Mesodermal cell (in vitro differentiated cells): ENCODE results near the gene RSF1.

Experiments
- H3K27ac ChIP-seq: 2 replicates; pipeline ENCODE4 v1.7.0; 2013; ENCODE audit warnings: mild to moderate bottlenecking, low read depth, low read length, moderate library complexity; ENCODE audit not compliant: severe bottlenecking
- H3K36me3 ChIP-seq: 2 replicates; pipeline ENCODE4 v1.7.1; 2013; ENCODE audit warnings: mild to moderate bottlenecking, low read length, moderate library complexity; ENCODE audit not compliant: control insufficient read depth, insufficient read depth
- H3K4me1 ChIP-seq: one replicate; pipeline ENCODE4 v1.7.1; 2013; ENCODE audit warnings: mild to moderate bottlenecking, low read length; ENCODE audit not compliant: insufficient read depth, control insufficient read depth, poor library complexity, severe bottlenecking
- H3K4me3 ChIP-seq: 2 replicates; pipeline ENCODE4 v1.7.0; 2013; ENCODE audit warnings: low read length, control low read depth, mild to moderate bottlenecking; ENCODE audit not compliant: insufficient read depth, poor library complexity, severe bottlenecking; ENCODE audit errors: extremely low read depth
- H3K9me3 ChIP-seq: 2 replicates; pipeline ENCODE4 v1.7.1; 2013; ENCODE audit warnings: mild to moderate bottlenecking, low read length, moderate library complexity; ENCODE audit not compliant: control insufficient read depth
- WGBS, 2 experiments: methylation state at CpG; one replicate each; pipeline ENCODE4 v1.1.5; 2013; ENCODE audit warnings: missing lambda C conversion rate in 2 of 2; ENCODE audit not compliant: insufficient coverage in 2 of 2; 5-methylcytosine and 5-hydroxymethylcytosine counted together

The RSF1 gene

DNA sequence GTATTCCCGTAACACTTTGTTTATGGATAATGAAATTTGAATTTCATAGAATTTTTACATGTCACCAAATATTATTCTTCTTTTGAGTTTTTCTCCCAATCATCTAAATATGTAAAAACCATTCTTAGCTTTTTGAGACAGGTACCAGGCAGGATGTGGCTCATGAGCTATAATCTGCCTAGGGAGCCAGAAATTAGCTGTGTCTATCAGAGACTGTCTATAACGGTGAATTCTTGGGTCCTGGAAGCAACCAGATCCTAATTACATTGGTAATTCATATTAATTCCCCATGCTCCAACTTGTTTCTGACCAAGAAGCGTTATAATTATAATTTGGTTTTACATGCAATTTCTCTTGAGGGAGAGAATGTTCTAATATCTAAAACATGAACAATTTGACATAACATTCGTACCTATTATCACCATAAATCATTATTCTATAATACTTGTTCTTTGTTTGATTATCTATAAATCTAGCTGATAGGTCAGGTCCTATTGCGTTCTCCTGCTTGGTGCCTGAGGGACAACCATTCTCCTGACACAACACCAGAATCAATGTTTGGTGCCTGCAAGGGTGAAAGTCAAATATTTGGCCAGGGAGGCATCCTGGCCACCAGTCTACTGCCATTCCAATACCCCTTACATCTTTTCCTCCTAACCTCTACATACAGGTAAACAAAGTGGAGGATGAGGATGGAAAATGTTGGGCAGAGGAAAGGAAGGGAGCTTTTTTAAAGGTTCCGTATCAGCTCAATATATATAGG is 69.9 kb downstream of the RSF1 start:
- no peak overlapping the region for H3K27ac ChIP-seq
- H3K36me3 ChIP-seq, result peaks cover 27% of the 10 kb centered on the region
- peaks cover 8% of the 10 kb centered on the region for H3K4me1 ChIP-seq
- no peaks in the 10 kb centered on the region for H3K9me3 ChIP-seq
- WGBS, 2 experiments, result 100% methylated on average over 1 to 2 of the region's 6 CpGs
- H3K4me3 ChIP-seq, result no peak overlapping the region

DNA sequence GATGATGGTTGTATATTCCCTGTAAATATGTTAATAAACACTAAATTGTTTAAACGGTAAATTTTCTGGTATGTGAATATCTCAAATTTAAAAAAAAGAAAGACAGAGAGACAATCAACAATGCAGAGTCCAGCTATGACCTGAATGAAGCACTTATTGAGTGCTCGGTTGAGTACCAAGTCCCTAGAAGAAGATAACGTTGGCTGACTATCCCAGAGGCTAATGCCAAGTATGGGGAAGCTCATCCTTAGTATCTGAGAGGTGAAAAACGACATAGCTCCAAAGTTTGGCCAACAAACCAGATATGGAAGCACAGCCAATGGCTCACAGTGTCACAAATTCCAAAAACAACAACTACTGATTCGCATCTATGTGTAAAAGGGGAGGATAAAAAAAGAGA is 71.3 kb downstream of the RSF1 start:
- peaks cover 20% of the 10 kb centered on the region for H3K36me3 ChIP-seq
- H3K4me1 ChIP-seq, result peaks cover 8% of the 10 kb centered on the region
- no peak overlapping the region for H3K27ac ChIP-seq
- no peaks in the 10 kb centered on the region for H3K9me3 ChIP-seq
- no peak overlapping the region for H3K4me3 ChIP-seq
- WGBS, 2 experiments, result 93 to 100% methylated on average over 2 of the region's 5 CpGs

DNA sequence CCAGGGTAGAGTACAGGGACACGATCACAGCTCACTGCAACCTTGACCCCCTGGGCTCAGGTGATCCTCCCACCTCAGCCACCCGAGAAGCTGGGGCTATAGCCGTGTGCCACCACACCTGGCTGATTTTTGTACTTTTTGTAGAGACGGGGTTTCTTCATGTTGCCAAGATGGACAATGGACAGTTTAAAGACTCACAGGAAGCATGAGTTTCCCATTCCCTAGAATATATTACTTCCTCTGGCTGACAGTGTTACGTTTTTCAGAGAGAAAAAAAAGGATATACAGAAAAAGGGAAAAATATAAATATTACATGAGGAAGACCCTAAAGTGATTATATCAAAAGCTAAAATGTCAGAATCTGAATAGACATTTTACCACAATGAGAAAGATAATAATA is 72.3 kb downstream of the RSF1 start:
- H3K4me1 ChIP-seq, result peaks cover 8% of the 10 kb centered on the region
- no peak overlapping the region for H3K4me3 ChIP-seq
- WGBS, 2 experiments, result 71% methylated on average over 1 of the region's 5 CpGs; no CpG with 5 or more reads in 1 of the 2 experiments
- H3K27ac ChIP-seq, result no peak overlapping the region
- H3K9me3 ChIP-seq, result no peaks in the 10 kb centered on the region
- peaks cover 10% of the 10 kb centered on the region for H3K36me3 ChIP-seq

DNA sequence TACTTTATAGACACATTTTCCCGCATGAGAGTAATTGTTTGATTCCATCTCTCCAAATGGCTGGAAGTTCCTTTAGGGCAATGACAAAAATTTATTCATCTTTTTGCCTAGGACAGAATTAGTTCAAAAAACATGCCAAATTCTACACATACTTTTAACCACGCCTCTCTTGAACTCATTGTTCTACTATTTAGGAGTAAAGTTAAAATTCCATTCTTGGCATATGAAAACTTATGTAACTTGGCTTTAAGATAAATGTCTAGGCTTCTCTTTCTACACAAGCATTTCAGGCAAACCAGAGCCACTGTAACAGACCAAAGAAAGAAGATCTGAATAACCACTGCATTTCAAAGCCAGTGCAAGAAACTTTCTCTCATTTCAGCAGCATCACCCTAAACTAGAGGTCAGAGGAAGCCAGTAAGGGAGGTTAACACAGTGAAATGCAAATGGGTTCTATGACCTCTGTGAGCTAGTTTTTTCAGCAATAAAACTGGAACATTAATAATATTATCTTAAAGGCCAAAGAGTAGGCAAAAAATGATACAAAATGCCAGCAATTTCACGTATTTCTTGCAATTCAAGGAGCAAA is 73.0 kb downstream of the RSF1 start:
- Histone ChIP-seq H3K4me1 (peaks cover 3% of the 10 kb centered on the region), H3K9me3 (no peaks in the 10 kb centered on the region), H3K36me3 (peaks cover 11% of the 10 kb centered on the region), H3K4me3 (no peak overlapping the region), H3K27ac (no peak overlapping the region)
- WGBS, 2 experiments, result 100% methylated on average over 1 to 2 of the region's 3 CpGs

DNA sequence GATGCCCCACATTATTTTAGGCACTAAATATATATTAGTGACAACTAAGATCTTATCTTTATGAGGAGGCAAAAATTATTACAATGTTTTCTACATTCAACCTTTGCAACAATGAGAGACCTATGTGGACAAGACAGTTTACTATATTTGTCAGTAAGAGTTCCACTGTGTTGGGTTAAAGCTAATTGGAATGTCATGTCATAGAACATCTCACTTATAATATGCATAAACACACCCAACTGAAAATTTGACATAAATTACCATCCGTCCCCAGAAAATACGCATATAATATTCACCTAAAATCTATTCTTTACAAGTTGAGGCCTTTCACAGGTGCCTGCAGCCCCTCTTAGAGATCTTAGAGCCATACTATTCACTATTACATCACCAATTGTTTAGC is 84.0 kb downstream of the RSF1 start:
- Histone ChIP-seq H3K9me3 (peaks cover 4% of the 10 kb centered on the region), H3K4me3 (no peak overlapping the region), H3K4me1 (no peaks in the 10 kb centered on the region), H3K36me3 (peaks cover 71% of the 10 kb centered on the region), H3K27ac (no peak overlapping the region)
- WGBS, 2 experiments, result 100% methylated on average over 2 of the region's 2 CpGs

DNA sequence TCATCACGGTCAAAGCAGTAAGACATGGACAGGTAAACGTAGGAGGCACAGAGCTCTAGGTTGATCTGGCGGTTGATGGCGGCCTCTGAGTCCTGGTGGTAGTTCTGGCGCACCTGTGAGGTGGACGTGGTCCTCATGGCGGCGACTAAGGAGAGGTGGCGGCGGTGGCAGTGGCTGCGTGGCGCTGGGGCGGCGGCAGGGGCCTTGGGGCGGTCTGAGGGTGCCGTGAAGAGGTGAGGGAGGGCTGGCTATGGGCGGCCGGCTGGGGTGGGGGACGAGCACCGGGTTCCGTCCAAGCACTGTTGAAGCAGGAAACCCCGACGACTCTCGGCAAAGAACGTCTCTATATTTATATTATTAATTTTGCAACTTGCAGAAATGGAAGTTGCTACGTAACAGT is 85.6 kb downstream of the RSF1 start:
- Histone ChIP-seq H3K9me3 (peaks cover 15% of the 10 kb centered on the region), H3K4me3 (no peak overlapping the region), H3K4me1 (no peaks in the 10 kb centered on the region), H3K27ac (no peak overlapping the region), H3K36me3 (peaks cover 69% of the 10 kb centered on the region)
- WGBS, 2 experiments, result 95 to 99% methylated on average over 18 to 20 of the region's 26 CpGs

DNA sequence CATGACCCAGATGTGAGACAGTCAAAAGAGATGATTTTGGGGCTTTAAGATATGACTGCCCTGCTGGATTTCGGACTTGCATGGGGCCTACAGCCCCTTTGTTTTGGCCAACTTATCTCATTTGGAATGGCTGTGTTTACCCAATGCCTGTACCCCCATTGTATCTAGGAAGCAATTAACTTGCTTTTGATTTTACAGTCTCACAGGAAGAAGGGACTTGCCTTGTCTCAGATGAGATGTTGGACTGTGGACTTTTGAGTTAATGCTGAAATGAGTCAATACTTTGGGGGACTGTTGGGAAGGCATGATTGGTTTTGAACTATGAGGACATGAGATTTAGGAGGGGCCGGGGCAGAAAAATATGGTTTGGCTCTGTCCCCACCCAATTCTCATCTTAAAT is 88.4 kb downstream of the RSF1 start:
- no peaks in the 10 kb centered on the region for H3K4me1 ChIP-seq
- peaks cover 62% of the 10 kb centered on the region for H3K36me3 ChIP-seq
- no peak overlapping the region for H3K27ac ChIP-seq
- no peak overlapping the region for H3K4me3 ChIP-seq
- peaks cover 15% of the 10 kb centered on the region for H3K9me3 ChIP-seq
- WGBS, 2 experiments, result 78 to 100% methylated on average over 1 of the region's 2 CpGs

DNA sequence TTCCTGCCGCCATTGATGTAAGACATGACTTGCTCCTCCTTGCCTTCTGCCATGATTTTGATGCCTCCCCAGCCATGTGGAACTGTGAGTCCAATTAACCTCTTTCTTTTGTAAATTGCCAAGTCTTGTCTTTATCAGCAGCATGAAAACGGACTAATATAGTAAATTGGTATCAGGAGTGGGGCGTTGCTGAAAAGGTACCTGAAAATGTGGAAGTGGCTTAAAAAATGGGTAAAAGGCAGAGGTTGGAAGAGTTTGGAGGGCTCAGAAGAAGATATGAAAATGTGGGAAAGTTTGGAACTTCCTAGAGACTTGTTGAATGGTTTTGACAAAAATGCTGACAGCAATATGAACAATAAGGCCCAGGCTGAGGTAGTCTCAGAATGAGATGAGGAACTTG is 89.7 kb downstream of the RSF1 start:
- Histone ChIP-seq H3K4me3 (no peak overlapping the region), H3K4me1 (no peaks in the 10 kb centered on the region)

DNA sequence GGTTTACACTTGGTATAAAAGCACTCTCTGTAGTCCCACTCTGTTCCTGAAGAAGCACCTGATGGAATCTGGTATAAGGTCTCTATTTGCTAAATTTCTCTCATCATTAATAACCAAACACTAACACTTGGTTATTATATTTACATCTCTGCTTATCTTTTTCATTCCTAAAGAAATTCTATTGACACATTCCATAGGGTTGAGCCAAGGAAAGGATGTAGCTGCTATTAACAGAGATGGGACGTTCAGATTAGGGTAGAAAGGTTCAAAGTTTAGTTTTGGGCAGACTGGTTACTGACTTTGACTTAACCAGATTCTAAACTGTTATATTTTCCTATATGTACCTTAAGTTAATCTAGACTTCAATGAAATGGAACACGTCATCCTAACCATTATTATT is 91.5 kb downstream of the RSF1 start:
- no CpG with 5 or more reads among the region's 2 CpGs for WGBS, 2 experiments
- Histone ChIP-seq H3K36me3 (peaks cover 50% of the 10 kb centered on the region), H3K27ac (no peak overlapping the region), H3K9me3 (peaks cover 15% of the 10 kb centered on the region), H3K4me3 (no peak overlapping the region), H3K4me1 (no peaks in the 10 kb centered on the region)

More for the DNA sequence above, 89.7 kb downstream of the RSF1 start:
- H3K36me3 ChIP-seq, result peaks cover 53% of the 10 kb centered on the region
- no peak overlapping the region for H3K27ac ChIP-seq
- WGBS, 2 experiments, result 92 to 94% methylated on average over 2 to 3 of the region's 3 CpGs
- peaks cover 15% of the 10 kb centered on the region for H3K9me3 ChIP-seq

DNA sequence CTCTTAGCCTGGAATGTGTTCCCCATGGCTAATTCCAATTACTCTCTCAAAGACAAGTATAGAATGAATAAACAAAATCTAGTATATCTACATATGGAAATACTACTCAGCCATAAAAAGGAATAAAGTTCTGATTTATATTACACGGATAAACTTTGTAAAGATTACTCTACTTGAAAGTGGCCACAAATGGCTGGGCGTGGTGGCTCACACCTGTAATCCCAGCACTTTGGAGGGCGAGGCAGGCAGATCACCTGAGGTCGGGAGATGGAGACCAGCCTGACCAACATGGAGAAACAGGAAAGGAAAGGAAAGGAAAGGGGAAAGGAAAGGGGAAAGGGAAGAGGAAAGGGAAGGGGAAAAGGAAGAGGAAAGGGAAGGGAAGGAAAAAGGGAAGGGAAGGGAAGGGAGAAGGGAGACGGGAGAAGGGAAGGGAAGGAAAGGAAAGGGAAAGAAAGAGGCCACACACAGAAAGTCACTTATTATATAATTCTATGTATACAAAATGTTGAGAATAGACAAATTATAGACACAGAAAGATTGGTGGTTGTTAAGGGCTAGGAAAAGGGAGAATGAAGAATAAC is 92.2 kb downstream of the RSF1 start:
- WGBS, 2 experiments, result 85 to 94% methylated on average over 3 to 4 of the region's 5 CpGs
- H3K27ac ChIP-seq, result no peak overlapping the region
- no peaks in the 10 kb centered on the region for H3K4me1 ChIP-seq
- H3K9me3 ChIP-seq, result peaks cover 15% of the 10 kb centered on the region
- peaks cover 52% of the 10 kb centered on the region for H3K36me3 ChIP-seq
- H3K4me3 ChIP-seq, result no peak overlapping the region

DNA sequence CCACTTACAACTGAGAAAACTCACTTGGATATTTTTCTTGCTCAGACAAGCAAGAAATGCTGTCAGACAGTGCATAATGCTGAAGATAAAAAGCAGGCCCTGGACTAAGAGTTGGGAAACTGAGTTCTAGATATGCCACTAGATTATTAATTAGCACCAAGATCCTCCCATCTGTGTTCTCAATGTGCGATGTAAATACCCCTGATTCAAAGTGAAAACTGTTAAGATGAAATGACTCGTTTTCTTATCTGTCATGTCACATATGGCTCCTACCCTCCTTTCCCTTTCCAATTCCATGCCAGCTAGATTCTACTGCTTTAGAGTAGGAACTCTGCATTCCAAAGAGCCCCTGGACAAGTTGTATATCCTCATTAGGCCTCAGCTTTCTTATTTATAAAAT is 94.0 kb downstream of the RSF1 start:
- no peak overlapping the region for H3K4me3 ChIP-seq
- WGBS, 2 experiments, result 67 to 93% methylated on average over 1 to 2 of the region's 2 CpGs
- peaks cover 50% of the 10 kb centered on the region for H3K36me3 ChIP-seq
- no peak overlapping the region for H3K27ac ChIP-seq
- H3K4me1 ChIP-seq, result no peaks in the 10 kb centered on the region
- peaks cover 11% of the 10 kb centered on the region for H3K9me3 ChIP-seq
